GM12891 (cell line): Measurements from ENCODE around the gene CNTROB.
"Not testable (repeated sequence)": the region's sequence is repeated elsewhere in the genome, so short reads cannot be mapped to it uniquely, and the experiment has no call there.

Source experiments
- DNase-seq: peaks from one replicate; pipeline ENCODE4 v3.0.0; 2011; ENCODE audit warnings: low spot score; ENCODE audit not compliant: insufficient read length
- FAIRE-seq: peaks from 2 replicates; lab custom pipeline; 2011; peaks lifted over from hg19 to GRCh38; lab: Jason Lieb, UNC
- PAX5 ChIP-seq: IDR thresholded peaks from 2 replicates; pipeline ENCODE4 v1.6.1; 2011; ENCODE audit warnings: low read length, moderate library complexity, mild to moderate bottlenecking; ENCODE audit not compliant: insufficient read depth, severe bottlenecking
- POLR2A ChIP-seq: IDR thresholded peaks from 2 replicates; pipeline ENCODE4 v1.6.1; 2011; ENCODE audit warnings: low read depth, low read length, control low read depth
- POLR2AphosphoS5 ChIP-seq: IDR thresholded peaks from 2 replicates; pipeline ENCODE4 v1.6.1; 2011; ENCODE audit warnings: low read depth, low read length, control low read depth
- POU2F2 ChIP-seq: IDR thresholded peaks from 2 replicates; pipeline ENCODE4 v1.6.1; 2011; ENCODE audit warnings: low read depth, mild to moderate bottlenecking, control low read depth, low read length, moderate library complexity
- SPI1 ChIP-seq: IDR thresholded peaks from 2 replicates; pipeline ENCODE4 v1.6.1; 2011; ENCODE audit warnings: low read depth, low read length, control low read depth
- TAF1 ChIP-seq: IDR thresholded peaks from 2 replicates; pipeline ENCODE4 v1.6.1; 2011; ENCODE audit warnings: low read depth, low read length, control low read depth

CNTROB gene

GRCh38 chr17:7940743-7941142 is 8.7 kb downstream of the CNTROB start:
- TF ChIP-seq PAX5 (no peak), POU2F2 (no peak), POLR2A (no peak), TAF1 (no peak), POLR2AphosphoS5 (no peak), SPI1 (no peak)
- no peak for DNase-seq
- no peak for FAIRE-seq

- FAIRE-seq (no peak), DNase-seq (no peak)
- no peak for TF ChIP-seq SPI1
- no peak for TF ChIP-seq POLR2AphosphoS5
- no peak for TF ChIP-seq PAX5
- no peak for TF ChIP-seq POU2F2
- no peak for TF ChIP-seq TAF1
- TF ChIP-seq POLR2A: no peak
Measured at GRCh38 chr17:7943291-7943690, 11.3 kb downstream of the CNTROB start.

DNA sequence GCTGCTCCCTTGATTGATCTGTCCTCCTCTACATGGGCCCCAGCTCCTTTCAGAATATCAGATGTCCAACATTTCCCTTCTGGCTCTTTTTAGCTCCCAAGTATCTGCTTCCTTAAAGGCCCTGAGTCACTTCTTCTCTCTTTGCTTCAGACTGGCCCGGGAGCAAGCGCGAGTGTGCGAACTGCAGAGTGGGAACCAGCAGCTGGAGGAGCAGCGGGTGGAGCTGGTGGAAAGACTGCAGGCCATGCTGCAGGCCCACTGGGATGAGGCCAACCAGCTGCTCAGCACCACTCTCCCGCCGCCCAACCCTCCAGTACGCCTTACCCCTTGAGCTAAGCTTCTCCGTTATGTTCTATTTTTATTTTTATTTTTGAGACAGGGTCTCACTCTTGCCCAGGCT is 12.3 kb downstream of the CNTROB start:
- FAIRE-seq: no peak
- DNase-seq: no peak
- no peak for TF ChIP-seq POLR2A
- no peak for TF ChIP-seq PAX5
- no peak for TF ChIP-seq POLR2AphosphoS5
- TF ChIP-seq POU2F2: no peak
- no peak for TF ChIP-seq SPI1
- TF ChIP-seq TAF1: no peak

DNA sequence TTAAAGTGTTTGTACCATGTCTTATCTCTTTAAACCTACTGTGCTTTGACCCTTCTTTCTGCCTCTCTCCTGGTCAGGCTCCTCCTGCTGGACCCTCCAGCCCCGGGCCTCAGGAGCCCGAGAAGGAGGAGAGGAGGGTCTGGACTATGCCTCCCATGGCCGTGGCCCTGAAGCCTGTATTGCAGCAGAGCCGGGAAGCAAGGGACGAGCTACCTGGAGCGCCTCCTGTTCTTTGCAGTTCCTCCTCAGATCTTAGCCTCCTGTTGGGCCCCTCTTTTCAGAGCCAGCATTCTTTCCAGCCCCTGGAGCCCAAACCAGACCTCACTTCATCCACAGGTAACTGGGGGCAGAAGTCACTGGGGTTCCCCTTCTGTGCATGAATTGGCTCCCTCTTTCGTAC is 13.6 kb downstream of the CNTROB start:
- FAIRE-seq (no peak), DNase-seq (no peak)
- TF ChIP-seq SPI1 (no peak), POLR2AphosphoS5 (no peak), POU2F2 (no peak), POLR2A (no peak), TAF1 (no peak), PAX5 (no peak)

GRCh38 chr17:7946441-7946840 is 14.4 kb downstream of the CNTROB start:
- no peak for FAIRE-seq

DNA sequence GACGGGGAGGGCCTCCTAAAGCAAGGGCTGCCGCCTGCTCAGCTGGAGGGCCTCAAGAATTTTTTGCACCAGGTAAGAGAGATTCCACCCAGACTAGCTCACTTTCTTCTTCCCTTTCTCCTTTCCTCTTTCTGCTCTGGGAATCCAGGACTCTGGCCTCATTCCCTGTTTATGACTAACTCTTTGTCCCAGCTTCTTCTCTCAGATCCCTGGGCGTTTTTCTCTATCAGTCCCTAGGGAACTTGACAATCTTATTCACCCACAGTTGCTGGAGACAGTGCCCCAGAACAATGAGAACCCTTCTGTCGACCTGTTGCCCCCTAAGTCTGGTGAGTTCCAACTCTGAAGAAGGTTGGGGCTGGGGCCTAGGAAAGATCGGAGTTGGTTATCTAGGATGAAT is 15.6 kb downstream of the CNTROB start:
- FAIRE-seq (no peak), DNase-seq (no peak)
- TF ChIP-seq POLR2A (no peak), SPI1 (no peak), TAF1 (no peak), POLR2AphosphoS5 (no peak), POU2F2 (no peak), PAX5 (no peak)

More at GRCh38 chr17:7946441-7946840, 14.4 kb downstream of the CNTROB start:
- TF ChIP-seq POLR2AphosphoS5 (no peak), POLR2A (no peak), PAX5 (no peak), TAF1 (no peak), SPI1 (no peak), POU2F2 (no peak)
- no peak for DNase-seq

GRCh38 chr17:7950578-7950977 is 18.6 kb downstream of the CNTROB start:
- TF ChIP-seq SPI1 (no peak), TAF1 (no peak), POLR2AphosphoS5 (no peak), POLR2A (no peak)
- DNase-seq (no peak), FAIRE-seq (peak; percentile 55)

- FAIRE-seq (peak; percentile 94), DNase-seq (peak; percentile 51)
- TF ChIP-seq POLR2AphosphoS5 (no peak), SPI1 (no peak; the same call in 1 of the 2 replicates), POLR2A (0 out of 2 replicates have a peak, but pooled peaks have one; percentile 49)
Measured at GRCh38 chr17:7951143-7951792, 19.3 kb downstream of the CNTROB start.

DNA sequence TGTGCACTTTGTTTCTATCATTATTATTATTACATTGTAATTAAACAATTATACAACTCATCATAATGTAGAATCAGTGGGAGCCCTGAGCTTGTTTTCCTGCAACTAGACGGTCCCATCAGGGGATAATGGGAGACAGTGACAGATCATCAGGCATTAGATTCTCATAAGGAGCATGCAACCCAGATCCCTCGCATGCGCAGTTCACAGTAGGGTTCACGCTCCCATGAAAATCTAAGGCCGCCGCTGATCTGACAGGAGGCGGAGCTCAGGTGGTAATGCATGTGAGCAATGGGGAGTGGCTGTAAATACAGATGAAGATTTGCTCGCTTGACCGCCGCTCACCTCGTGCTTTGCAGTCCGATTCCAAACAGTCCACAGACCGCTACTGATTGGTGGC is 21.3 kb downstream of the CNTROB start:
- not testable (repeated sequence) for DNase-seq, FAIRE-seq

DNA sequence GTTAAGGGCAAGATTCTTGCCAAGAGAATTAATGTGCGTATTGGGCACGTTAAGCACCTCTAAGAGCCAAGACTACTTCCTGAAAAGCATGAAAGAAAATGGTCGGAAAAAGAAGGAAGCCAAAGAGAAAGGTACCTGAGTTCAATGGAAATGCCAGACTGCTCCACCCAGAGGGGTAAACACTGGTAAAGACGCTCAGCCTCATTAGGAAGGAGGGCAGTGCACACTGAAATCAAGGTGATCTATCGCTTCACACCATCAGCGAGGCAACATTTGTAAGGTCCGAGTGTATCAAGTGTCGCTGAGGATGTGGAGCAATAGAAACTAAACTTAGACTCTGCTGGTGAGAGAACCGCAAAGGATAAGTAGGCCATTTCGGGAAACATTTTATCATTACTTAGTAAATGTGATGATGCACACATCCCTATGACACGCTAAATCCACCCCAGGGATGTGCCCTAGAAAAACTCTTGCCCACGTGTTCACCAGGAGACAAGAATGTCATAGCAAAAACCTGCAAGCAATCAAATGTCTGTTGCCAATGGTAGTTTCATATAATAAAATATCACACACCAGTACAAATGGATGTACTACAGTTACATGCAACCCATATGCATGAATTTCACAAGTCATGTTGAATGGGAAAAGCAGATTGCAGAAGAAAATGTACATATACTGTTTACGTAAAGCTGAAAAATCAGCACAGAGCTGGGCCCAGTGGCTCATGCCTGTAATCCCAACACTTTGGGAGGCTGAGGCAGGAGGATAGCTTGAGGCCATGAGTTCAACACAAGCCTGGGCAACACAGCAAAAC is 23.6 kb downstream of the CNTROB start:
- FAIRE-seq: peak; percentile 9
- no peak for DNase-seq
- TF ChIP-seq POU2F2 (no peak), PAX5 (no peak), POLR2AphosphoS5 (no peak), POLR2A (no peak), TAF1 (no peak), SPI1 (no peak)
